Activated CD4-positive, CD25-positive, alpha-beta regulatory T cell treated with anti-CD3 and anti-CD28 coated beads, Interleukin-2, amount 50 U/mL, for 16 hours (primary cell): ENCODE measurements around the gene C8G.

Source experiments
- DNase-seq: peaks from one replicate; pipeline ENCODE4 v3.0.0-alpha.2; 2020; ENCODE audit warnings: low read depth, low spot score

Gene C8G

GRCh38 chr9:136968333-136969127, 23.5 kb downstream of the C8G start:
- DNase-seq: no peak

- no peak for DNase-seq
These were observed 24.1 kb downstream of the C8G start for GRCh38 chr9:136969150-136969549.

- DNase-seq: no peak
These were observed 24.7 kb downstream of the C8G start for GRCh38 chr9:136969774-136970173.

GRCh38 chr9:136970361-136970760, 25.3 kb downstream of the C8G start:
- DNase-seq: no peak

GRCh38 chr9:136971746-136972145, 26.7 kb downstream of the C8G start:
- DNase-seq: no peak

- no peak for DNase-seq
These were observed 27.3 kb downstream of the C8G start for GRCh38 chr9:136972335-136972734.

- no peak for DNase-seq
These were observed 27.7 kb downstream of the C8G start for GRCh38 chr9:136972743-136973142.

GRCh38 chr9:136973618-136974617, 28.9 kb downstream of the C8G start:
- DNase-seq: no peak

GRCh38 chr9:136974817-136975535, 29.9 kb downstream of the C8G start:
- DNase-seq: no peak

- no peak for DNase-seq
These were observed 30.6 kb downstream of the C8G start for GRCh38 chr9:136975644-136976043.

GRCh38 chr9:136977223-136977622, 32.2 kb downstream of the C8G start, which contains the start of gene PTGDS:
TSS of gene PTGDS (plus strand) at chr9:136977504. CDS start at chr9:136977579, 75 bp downstream.
- no peak for DNase-seq

GRCh38 chr9:136977649-136978072, 32.6 kb downstream of the C8G start:
- DNase-seq: no peak

GRCh38 chr9:136978073-136978864, 33.2 kb downstream of the C8G start:
- peak; percentile 39 for DNase-seq

- DNase-seq: no peak
These were observed 34.0 kb downstream of the C8G start for GRCh38 chr9:136978865-136979544.

- DNase-seq: no peak
These were observed 34.9 kb downstream of the C8G start for GRCh38 chr9:136979769-136980587.

- DNase-seq: no peak
These were observed 35.8 kb downstream of the C8G start for GRCh38 chr9:136980669-136981478.

- DNase-seq: no peak
These were observed 36.7 kb downstream of the C8G start for GRCh38 chr9:136981588-136982231.
